Measurements from ENCODE around the gene TARBP1.
"Not testable (repeated sequence)": the region's sequence is repeated elsewhere in the genome, so short reads cannot be mapped to it uniquely, and the experiment has no call there.

The TARBP1 gene

DNA sequence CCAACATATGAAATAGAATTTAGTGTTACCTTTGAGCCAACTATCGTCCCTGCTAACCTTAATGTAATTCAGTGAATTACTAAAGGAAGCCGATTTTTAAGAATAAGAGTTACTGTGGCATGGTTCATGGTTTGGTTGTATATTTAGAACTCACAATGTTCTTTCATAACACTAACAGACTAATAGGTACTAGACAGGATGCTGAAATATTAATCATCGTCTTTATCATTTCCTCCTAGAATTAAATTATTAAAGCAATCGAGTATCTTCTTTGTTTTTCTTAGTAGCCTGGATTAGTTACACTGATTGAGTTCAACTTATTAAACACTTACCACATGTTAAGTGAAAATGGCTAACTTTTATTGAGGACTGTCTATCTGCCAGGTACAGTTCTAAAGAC, 47.7 kb downstream of the TARBP1 start:
- DNase-seq = no peak

DNA sequence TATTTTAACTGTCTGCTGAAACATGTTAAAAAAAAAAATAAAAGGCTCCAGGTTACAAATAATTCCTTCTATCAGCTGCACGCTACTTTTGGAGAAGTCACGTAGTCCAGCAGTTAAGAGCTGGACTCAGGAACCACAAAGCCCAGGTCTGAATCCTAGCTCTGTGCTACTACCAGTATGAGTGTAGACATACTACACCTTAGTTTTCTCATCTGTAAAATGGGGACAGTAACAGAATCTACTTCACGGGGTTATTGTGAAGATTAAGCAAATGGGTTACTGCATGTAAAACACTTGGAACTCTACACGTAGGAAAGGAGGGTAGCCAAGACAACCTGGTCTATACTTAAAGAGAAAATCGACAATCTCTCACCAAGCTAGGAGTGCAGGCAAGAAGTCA, 48.3 kb downstream of the TARBP1 start:
- DNase-seq = no peak

DNA sequence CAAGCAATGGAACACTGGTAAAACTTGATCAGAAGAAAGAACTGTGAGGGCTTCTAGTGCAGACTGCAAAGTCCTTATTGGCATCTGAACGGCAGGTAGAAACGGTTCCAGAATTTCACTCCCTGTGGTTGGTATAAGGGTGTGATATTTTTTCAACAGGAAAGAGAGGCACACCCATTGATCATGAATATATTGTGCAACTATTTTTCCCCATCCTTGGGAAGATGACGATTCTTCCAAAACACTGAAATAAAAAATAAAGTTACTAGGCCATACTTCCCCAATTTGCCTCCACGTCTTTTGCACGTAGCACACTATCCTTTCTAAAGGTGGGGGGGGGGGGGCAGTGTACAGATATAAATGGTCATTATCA, 49.6 kb downstream of the TARBP1 start:
- DNase-seq = no peak

DNA sequence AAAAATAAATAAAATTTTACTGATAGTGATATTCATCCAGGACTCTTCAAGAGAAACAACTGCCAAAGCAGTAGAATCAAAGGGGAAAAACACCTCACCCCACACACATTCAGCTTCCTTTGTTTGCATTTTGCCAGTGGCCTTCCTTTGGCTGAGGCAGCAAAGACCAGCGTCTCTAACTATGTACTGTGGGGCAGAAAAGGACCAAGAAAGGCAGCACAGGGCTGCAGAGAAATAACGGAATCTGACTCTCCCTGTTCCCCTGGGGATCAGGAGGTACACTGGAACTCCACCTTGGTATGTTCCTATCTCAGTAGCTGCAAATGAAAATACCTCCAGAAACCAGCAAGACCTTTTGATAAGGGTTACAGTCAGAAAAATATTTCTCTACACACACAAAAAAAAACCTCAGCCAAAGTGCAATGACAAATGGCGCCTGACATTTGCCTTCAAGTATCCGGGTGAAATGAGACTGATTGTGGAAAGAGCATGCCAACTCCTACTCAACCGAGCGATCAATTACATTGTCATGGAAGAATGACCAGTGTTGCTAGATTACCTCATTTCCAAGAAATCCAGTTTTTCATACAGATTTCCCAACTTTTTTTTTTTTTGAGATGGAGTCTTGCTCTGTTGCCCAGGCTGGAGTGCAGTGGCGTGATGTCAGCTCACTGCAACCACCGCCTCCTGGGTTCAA, 50.9 kb downstream of the TARBP1 start:
- no peak for DNase-seq

DNA sequence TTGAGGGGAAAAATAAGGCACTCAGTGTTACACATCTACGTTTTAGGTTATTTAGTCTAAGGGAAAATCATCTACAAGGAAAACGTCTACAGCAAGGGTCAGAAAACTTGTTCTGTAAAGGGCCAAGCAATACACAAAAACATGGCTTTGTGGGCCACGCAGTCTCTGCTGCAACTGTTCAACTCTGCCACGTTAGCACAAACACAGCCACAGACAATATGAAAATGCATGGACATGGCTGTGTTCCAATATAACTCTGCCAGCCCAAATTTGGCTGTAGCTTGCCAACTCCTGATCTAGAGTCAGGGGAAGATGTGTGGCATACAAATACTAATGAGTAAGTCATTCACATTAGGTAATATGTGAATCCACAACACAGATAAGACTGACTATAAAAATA, 65.0 kb downstream of the TARBP1 start:
- DNase-seq = no peak

DNA sequence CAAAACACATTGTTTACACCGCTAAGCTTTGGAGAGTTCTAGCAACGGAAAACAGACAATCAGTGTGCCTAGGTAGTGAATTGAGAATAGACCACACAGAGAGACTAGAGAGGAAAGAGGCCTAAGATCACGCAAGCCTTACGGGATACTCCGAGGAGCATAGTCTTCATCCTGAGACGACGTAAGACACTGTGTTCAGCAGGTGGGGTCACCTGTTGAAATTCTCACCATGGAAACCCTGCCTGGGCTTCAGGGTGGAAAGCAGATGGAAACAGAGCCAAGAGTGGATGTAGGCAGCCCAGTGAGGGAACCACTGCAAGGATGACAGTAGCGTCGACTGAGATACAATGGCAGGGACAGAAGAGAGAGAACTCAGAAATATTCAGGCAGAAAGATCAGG, 65.5 kb downstream of the TARBP1 start:
- no peak for DNase-seq

DNA sequence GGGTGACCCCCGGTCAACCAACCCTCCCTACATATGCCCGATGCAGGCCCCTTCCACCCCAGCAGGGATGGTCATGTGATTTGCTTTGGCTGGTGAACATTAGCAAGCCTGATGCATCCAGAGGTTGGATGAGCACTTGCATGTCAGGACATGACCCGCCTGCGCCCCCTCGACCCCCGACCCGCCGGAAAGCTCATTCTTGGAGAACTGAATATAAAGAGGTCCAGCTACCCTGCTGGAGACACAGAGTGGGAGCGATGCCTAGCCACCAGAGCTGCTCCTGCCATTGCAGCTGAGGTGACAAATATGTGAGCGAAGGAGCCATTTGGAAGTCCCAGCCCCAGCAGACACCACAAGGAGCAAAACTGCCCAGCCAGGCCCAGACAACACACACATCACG, 66.1 kb downstream of the TARBP1 start:
- no peak for DNase-seq

DNA sequence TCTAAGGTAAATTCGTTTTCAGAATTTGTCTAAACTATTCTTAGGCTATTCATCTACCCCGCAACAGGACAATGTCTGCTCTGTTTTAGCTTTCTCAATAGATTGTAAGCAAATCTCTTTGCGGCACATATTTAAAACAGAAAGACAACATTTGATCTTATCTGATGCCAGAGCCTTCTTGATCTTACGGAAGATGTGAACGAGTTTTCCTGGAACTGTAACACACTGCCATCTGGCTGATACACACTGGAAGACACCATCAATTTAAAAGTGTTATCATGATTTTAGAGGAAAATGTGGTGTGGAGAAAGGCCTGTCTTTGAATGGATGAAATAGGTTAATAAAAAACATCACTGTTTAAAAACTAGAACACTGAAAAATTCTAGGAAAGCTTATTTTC, 69.7 kb downstream of the TARBP1 start:
- no peak for DNase-seq

DNA sequence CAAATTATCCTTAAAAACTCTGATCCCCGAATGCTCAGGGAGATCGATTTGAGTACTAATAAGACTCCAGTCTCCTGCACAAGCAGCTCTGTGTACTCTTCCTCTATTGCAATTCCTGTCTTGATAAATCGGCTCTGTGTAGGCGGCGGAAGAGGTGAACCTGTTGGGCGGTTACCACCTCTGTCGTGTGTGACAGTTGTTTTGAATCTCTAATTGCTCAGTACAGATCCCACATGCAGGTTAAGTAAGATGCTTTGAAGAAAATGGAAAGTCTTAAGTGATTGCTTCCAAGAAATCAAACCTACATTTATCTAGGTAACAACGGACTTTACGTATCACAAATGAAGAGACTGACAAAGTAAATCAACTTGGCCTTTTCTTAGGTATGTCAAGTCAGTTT, 70.2 kb downstream of the TARBP1 start:
- no peak for DNase-seq

DNA sequence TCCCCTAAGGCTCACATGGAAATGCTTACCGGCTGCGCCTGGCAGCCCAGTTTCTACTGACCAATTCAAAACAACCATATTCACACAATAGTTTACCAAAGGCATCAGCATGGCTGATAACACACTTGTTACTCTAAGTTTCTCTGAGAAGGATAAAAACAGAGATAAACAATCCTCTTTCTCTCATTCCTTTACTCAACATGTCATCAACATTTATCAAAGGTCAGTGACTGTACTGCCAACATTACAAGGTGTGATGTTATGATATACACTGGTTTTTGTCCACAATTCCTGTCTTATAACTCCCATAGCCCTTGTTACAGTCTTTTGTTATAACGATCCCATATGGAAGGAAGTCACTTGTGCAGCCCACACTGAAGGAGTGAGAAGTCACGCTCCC, 72.1 kb downstream of the TARBP1 start:
- DNase-seq = no peak

DNA sequence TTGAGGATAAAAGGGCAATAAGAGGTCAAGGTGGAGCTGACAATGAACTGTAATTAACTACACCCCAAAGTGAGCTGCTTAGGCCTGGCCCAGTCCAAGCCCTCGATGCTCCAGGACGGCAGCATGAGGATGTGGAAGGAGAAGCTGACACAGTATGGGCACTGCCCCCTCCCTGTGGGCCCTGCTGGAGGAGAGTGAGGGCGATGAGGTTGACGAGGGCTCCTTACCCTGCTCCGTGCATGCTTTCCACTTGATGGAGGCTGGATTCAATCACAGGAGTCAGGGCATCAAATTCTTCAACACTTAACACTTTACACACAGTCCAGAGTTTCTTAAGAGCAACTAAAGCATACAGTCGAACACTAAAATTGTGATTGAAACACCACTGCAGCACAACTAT, 73.3 kb downstream of the TARBP1 start:
- DNase-seq = no peak

DNA sequence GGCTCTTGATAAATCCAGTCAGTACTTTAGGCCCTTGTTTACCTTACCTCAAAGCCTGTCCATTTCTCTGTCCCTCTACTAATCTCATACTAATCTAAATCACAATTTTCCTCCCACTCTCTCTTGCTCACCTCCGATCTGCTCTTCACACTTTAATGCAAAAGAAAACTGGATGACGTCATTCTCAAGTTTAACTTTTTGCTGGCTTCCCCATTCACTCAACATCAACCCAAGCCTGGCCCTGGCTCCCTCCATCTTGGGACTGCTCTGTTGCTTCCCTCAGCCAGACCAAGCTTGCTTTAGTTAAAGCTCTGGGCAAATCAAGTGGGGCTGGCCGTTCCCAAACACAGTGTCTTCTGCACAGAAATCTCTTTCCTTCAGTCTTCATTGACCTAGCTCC, 76.0 kb downstream of the TARBP1 start:
- no peak for DNase-seq

DNA sequence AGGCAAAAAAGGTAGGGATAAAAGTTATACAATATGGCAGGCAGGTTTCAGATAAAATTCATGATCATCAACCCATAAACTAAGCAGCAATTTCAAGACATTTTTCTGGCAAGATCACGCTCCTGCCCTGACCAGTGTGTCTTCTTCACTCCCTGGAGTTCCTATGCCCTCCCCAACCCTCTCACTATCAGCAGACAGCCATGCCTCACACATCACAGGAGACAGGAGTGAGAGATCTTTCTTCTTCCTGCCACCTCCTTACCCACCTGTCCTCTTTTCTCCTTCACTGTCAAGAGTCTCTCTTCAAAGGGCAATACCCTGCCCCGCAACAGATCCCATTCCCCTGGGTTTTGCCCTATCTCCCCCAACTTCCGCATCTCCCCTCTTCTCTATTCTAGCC, 77.3 kb downstream of the TARBP1 start:
- DNase-seq = no peak

DNA sequence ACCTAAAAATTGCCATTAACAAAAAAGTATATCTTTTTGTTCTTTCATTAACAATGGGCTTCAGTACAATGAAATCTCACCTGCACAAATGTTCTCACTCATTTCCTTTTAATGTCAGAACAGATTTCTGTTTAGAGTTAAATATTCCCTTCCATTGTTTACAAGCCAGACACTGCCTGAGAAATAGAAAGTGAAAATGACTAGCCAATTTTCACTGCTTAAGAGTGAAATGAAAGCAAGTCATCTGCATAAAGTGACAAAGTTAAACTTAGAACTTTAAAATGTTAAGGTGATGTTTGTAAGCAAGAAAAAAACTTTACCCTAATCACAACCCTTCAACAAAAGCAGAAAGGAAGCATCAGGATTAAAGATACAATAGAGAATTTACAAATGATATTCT, 78.2 kb downstream of the TARBP1 start:
- peak; percentile 10 to 39 for DNase-seq

DNA sequence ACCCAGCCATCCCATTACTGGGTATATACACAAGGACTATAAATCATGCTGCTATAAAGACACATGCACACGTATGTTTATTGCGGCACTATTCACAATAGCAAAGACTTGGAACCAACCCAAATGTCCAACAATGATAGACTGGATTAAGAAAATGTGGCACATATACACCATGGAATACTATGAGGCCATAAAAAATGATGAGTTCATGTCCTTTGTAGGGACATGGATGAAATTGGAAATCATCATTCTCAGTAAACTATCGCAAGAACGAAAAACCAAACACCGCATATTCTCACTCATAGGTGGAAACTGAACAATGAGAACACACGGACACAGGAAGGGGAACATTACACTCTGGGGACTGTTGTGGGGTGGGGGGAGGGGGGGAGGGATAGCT, 79.5 kb downstream of the TARBP1 start:
- not testable (repeated sequence) for DNase-seq

DNA sequence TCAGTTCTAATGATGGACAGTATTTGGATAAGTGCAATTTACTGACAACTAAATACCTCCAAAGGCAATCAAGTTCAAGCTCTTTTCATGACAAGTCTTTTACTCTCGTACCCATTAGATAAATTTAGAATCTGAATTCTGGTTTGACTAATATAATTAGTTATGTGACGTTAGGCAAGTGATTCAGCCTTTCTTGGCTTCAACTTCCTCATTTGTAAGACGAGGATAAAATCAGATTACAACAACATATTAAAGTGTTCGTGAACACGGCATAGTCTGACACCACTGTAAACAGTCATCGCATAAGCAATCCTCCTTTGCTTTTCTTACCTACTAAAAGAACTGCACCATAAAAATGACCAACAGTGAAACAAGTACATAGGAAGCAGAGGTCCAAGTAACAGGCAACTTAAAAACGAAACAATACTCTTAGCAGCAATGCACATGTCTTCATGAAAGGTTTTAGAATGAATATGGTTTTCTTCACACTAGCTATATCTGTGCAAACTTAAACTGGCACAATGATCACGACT, 80.1 kb downstream of the TARBP1 start:
- peak; percentile 62 to 75 for DNase-seq

DNA sequence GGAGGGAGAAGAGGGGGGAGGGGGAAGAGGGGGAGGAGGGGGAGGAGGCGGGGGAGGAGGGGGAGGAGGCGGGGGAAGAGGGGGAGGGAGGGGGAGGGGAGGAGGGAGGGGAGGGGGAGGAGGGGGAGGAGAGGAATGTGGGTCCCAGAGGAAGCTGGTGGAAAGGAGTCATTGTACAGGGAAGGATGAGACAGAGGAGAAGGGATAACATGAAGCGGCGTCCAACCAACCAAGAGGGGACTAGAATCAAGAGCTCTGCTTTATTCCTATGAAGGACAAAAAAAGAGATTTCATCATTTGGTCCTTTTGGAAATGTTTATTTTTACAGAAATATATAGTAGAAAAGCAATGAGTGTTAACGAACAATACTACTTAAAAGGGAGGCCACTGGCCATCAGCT, 81.2 kb downstream of the TARBP1 start:
- peak in 1 of 2 donors; percentile 8 for DNase-seq

DNA sequence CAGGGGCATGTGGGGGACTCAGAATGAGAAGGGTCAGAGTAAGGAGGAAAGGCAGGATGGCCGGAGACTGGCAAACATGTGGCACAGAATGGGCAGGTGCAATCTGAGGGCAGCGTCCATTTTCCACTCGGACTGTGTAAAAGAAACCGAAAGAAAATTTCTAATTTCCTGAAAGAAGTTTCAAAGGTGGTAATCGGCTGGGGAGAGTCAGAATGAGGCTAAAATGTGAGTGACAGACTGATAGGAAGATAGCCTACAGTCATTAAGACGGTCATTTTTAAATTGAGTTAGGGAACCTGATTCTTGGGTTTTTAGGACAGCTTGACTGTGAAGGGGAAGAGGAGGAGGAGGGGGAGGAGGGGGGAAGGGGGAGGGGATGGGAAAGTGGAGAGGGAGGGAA, 82.1 kb downstream of the TARBP1 start:
- peak in 1 of 2 donors; percentile 14 for DNase-seq

DNA sequence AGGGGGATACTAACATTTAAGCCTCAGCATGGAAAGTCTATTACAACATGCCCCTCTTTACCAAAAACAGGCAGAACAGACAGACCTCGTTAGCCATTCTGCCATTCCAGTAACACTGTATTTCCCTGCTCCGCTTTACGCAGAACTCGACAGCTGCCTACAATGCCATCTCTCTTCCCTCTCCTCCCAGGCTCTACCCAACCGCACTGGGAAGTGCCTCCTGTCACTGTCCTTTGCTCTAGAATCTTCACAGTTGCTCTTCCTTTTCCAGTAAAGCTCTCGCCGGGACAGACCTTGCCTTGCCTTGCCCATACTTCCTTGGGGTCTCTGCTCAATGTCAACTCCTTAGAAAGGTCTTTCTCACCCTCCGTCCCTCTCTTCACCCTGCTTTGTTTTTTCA, 82.9 kb downstream of the TARBP1 start:
- DNase-seq = no peak

DNA sequence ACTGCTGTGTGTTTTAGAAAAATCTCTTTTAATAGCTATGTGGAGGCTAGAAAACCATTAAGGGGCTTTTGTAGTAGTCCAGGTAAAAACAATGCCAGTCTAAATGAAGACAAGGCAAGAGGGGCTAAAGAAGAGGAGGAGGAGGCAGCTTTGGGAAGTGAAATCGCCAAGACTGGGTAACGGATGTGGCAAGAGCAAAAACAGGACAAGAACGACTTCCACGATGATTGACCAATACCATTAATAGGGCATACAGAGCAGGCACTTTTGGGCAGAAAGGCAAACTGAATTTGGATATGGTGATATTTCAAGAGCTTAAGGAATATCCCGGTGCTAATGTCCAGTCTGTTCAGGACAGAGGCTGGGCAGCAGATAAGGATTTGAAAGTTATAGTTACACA, 83.7 kb downstream of the TARBP1 start:
- DNase-seq = peak; percentile 27 to 41

DNA sequence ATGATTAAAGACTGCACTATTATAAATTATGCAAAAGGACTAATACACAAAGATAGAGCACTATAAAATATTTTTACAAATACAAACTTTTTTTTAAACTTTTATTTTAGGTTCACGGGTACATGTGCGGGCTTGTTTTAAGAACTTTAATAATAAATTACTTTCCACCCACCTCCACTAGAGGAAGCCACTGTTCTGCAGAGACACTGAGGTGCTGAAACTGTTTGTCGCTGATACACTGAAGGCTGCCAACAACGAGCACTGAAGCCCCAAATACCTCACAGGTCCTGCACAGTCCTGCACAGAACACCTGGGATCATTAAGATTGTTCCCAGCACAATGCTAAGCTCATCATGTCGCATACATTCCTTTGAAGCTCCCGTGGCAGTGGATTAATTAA, 85.8 kb downstream of the TARBP1 start:
- no peak for DNase-seq

DNA sequence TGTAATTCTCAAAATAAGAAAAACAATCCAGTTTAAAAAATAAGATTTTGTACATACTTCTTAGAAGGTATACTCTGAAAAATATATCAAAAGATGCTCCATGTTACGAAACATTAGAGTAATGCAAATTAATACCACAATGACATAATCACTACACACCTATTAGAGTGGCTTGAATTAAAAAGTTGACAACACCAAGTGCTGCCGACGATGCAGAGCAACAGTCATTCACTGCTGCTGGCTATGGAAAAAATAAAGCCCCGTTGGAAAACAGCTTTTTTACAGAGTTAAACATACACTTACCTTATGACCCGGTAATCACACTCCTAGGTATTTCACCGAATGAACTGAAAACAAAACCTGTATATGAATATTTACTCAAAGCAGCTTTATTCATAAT, 90.9 kb downstream of the TARBP1 start:
- DNase-seq = no peak

DNA sequence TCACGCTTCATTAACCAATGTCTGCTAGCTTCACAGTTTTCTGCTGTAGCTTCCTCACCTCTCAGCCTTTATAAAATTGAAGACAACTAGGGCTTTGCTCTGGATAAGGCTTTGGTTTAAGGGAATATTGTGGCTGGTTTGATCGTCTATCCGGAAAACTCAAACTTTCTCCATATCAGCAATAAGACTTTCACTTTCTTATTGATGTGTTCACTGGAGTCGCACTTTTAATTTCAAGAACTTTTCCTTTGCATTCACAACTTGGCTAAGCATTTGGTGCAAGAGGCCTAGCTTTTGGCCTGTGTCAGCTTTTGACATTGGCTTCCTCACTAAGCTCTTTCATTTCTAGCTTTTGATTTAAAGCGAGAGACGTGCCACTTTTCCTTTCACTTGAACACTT, 92.9 kb downstream of the TARBP1 start:
- DNase-seq = no peak

DNA sequence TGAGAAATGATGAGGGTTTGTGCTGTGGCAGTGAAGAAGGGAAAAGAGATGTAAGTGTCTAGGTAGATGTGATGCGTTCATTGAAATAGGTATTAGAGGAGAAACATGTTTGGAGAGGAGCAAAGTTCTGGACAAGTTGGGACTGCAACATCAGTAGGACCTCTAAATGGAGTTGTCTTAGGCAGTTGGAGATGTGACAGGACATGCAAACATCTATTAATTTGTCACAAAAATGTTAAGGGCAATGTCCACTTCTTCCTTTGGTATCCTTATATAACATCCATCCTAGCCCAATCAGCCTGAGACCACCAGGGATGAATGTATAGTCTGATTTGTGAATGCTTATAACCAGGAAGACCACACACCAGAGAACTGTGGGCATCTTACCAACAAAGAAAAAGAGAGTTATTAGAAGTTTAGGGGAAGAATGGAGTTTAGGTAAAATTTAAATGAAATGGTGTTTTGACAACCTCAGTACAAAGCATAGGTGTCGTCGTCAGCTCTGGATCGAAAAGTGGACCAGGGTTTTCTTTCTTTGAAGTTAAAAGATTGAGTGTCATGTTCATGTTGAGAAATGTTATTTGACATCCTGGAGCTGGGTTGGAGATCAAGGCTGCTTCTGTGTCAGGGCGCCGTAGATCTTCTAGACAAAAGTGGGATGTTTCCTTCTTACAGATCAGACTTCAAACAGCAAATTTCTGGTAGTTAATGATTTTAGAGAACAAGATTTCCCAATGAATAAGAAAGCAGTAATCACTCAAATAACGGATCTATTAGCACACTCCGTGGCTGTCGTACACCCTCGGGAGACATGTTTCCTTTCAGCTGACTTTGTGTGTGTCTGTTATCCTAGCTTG, 97.1 kb downstream of the TARBP1 start:
- DNase-seq = no peak
